CD8-positive, alpha-beta memory T cell (primary cell): ENCODE data around the gene FSTL5. TPM values are rescaled to one million over a fixed set of nuclear protein-coding genes. Genes with fewer than 3 reads are reported as not detected.

Experiments
- CTCF ChIA-PET: fragments of 350-600 bp; sonication (Branson Sonifier 250); formaldehyde crosslinking; loops from one replicate; lab custom pipeline; 2021; ENCODE audit warnings: antibody characterized with exemption; lab: Charles Lee
- POLR2A ChIA-PET: fragments of 350-600 bp; sonication (Branson Sonifier 250); formaldehyde crosslinking; loops from one replicate; lab custom pipeline; 2021; ENCODE audit warnings: antibody characterized with exemption; lab: Charles Lee
- DNase-seq, 5 donors: peaks; one replicate each; pipeline versions ENCODE4 v3.0.0 to v3.0.0-alpha.2; 2020 to 2022; ENCODE audit warnings: mixed read lengths in 1 of 5
- H3K27ac ChIP-seq: one replicate; pipeline ENCODE4 v1.7.0; 2013; ENCODE audit warnings: low read depth, mild to moderate bottlenecking, low read length, moderate library complexity
- H3K27me3 ChIP-seq: 2 replicates; pipeline ENCODE4 v1.7.0; 2013; ENCODE audit warnings: low read length, mild to moderate bottlenecking; ENCODE audit not compliant: insufficient read depth, poor library complexity, severe bottlenecking
- H3K36me3 ChIP-seq: 2 replicates; pipeline ENCODE4 v1.7.0; 2013; ENCODE audit warnings: mild to moderate bottlenecking, low read length, moderate library complexity; ENCODE audit not compliant: insufficient read depth
- H3K4me1 ChIP-seq: 2 replicates; pipeline ENCODE4 v1.7.0; 2013; ENCODE audit warnings: mild to moderate bottlenecking, low read length, moderate library complexity; ENCODE audit not compliant: insufficient read depth
- H3K4me3 ChIP-seq: 2 replicates; pipeline ENCODE4 v1.7.0; 2013; ENCODE audit warnings: mild to moderate bottlenecking, low read length
- H3K9me3 ChIP-seq: 2 replicates; pipeline ENCODE4 v1.7.0; 2013; ENCODE audit warnings: mild to moderate bottlenecking, low read length
- H3K27ac Mint-ChIP-seq, 8 donors: one replicate each; pipeline ENCODE4 v1.8.0; 2020 to 2021; ENCODE audit warnings: mixed read lengths in 8 of 8, mild to moderate bottlenecking in 6 of 8, inconsistent platforms in 3 of 8, moderate library complexity in 3 of 8
- H3K27me3 Mint-ChIP-seq, 2 donors: one replicate each; pipeline ENCODE4 v1.8.0; 2020 to 2021; ENCODE audit warnings: mixed read lengths in 2 of 2, mild to moderate bottlenecking in 1 of 2, moderate library complexity in 1 of 2
- H3K36me3 Mint-ChIP-seq, 3 donors: one replicate each; pipeline ENCODE4 v1.8.0; 2020 to 2021; ENCODE audit warnings: mixed read lengths in 3 of 3, inconsistent platforms in 1 of 3, mild to moderate bottlenecking in 1 of 3
- H3K4me1 Mint-ChIP-seq, 3 donors: one replicate each; pipeline ENCODE4 v1.8.0; 2020 to 2021; ENCODE audit warnings: mixed read lengths in 3 of 3, inconsistent platforms in 1 of 3, mild to moderate bottlenecking in 1 of 3
- H3K4me3 Mint-ChIP-seq, 7 donors: one replicate each; pipeline ENCODE4 v1.8.0; 2020 to 2021; ENCODE audit warnings: mixed read lengths in 7 of 7, mild to moderate bottlenecking in 6 of 7, moderate library complexity in 4 of 7, inconsistent platforms in 2 of 7
- H3K9me3 Mint-ChIP-seq, 5 donors: one replicate each; pipeline ENCODE4 v1.8.0; 2020 to 2022; ENCODE audit warnings: mixed read lengths in 5 of 5, mild to moderate bottlenecking in 3 of 5, moderate library complexity in 2 of 5, inconsistent platforms in 1 of 5
- polyA plus RNA-seq: library from polyadenylated mRNA; unstranded; fragments of 300-500 nt; fragmentation: Illumina TruSeq; gene quantifications from one replicate; pipeline ENCODE4 v1.2.3, GENCODE V29; 2021
- total RNA-seq, 2 experiments: library from RNA; stranded (reverse); gene quantifications; one replicate each; pipeline ENCODE4 v1.2.3, GENCODE V29; 2021

Gene FSTL5
- total and polyA plus RNA-seq, 3 experiments from 2014 or later: not detected

DNA sequence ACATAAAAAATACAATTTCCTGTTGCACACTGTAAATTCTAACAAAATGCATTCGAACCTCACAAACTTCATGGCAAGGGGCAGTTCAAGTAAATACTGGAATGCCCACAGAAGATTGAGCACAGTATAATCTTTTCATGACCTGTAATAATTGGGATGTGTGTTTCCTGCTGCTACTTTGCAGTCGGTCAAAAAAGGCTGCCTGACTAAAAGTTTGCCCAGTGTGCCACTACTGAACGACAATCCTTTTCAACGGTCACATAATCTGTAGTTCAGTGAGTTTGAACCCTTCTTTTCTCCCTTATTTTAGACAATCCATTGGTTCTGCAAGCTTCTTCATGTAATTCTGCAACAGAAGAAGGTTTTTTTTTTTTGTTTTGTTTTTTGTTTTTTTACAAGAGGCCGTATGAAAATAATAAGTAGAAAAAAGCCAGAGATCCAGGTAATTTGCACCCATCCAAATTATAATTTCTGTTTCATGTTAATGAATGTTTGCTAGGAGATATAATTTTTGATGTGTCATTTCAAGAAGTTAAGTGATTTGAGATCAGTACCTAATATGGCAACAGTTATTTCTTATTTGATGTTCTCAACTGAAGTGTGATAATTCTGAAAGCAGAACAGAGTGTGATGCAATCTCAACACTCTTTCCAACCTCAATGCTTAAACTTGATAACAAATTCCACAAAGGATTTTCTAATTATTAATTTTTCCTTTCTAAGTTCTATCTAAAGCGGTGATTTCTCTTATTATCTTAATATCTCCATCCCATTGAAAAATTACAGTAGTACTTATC lies 237.6 kb downstream of the FSTL5 start:
- H3K4me1 ChIP-seq: no peaks in the 10 kb centered on the region
- no peaks in the 10 kb centered on the region for H3K27me3 ChIP-seq
- ChIA-PET POLR2A (no interaction called here), CTCF (no interaction called here)
- DNase-seq: no peak
- Mint-ChIP-seq H3K27ac (no peak overlapping the region), H3K4me3 (no peak overlapping the region), H3K36me3 (no peaks in the 10 kb centered on the region), H3K4me1 (no peaks in the 10 kb centered on the region), H3K27me3 (no peaks in the 10 kb centered on the region), H3K9me3 (peaks cover 3 to 25% (median 6%) of the 10 kb centered on the region in 5 donors)
- H3K4me3 ChIP-seq: no peak overlapping the region
- H3K27ac ChIP-seq: no peak overlapping the region
- no peaks in the 10 kb centered on the region for H3K36me3 ChIP-seq
- no peaks in the 10 kb centered on the region for H3K9me3 ChIP-seq

DNA sequence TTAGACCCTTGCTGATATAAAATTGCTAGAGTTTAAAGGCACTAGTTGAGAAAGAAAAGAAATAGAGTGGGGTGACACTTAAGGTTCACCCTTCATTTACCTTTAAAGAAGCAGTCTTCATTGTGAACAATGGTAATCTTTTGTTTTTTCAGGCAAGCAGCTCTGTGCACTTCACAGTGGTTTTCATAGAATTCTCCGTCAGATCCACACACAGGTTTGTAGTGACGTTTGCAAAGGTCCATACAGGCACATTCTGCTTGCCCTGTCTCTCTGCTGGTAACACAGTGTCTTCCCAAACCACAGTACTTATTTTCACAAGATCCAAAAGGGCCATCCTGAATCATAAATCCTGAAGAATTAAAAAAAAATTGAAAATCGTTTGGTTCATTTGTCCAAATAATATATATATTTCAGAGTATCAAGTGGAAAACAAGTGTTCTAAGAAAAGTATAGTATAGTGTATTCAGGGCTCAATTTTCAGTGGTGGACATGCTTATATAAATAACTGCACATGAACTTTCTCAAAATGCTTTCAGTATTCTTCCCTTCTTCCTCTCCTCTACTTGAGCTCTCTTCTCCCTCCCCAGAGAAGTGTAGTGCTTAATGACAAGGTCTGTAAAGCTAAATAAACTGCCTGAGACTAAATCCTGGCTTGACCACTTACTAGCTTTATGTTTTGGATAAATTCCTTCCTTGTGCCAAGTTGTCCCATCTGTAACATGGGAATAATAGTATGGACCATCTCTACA lies 243.3 kb downstream of the FSTL5 start:
- ChIA-PET POLR2A (no interaction called here), CTCF (no interaction called here)
- Mint-ChIP-seq H3K27ac (no peak overlapping the region), H3K4me3 (no peak overlapping the region), H3K9me3 (peaks cover 0 to 15% (median 3%) of the 10 kb centered on the region in 5 donors), H3K4me1 (no peaks in the 10 kb centered on the region), H3K36me3 (no peaks in the 10 kb centered on the region), H3K27me3 (no peaks in the 10 kb centered on the region)
- Histone ChIP-seq H3K4me1 (no peaks in the 10 kb centered on the region), H3K27ac (no peak overlapping the region), H3K36me3 (no peaks in the 10 kb centered on the region), H3K4me3 (no peak overlapping the region), H3K27me3 (no peaks in the 10 kb centered on the region), H3K9me3 (no peaks in the 10 kb centered on the region)
- DNase-seq: no peak

DNA sequence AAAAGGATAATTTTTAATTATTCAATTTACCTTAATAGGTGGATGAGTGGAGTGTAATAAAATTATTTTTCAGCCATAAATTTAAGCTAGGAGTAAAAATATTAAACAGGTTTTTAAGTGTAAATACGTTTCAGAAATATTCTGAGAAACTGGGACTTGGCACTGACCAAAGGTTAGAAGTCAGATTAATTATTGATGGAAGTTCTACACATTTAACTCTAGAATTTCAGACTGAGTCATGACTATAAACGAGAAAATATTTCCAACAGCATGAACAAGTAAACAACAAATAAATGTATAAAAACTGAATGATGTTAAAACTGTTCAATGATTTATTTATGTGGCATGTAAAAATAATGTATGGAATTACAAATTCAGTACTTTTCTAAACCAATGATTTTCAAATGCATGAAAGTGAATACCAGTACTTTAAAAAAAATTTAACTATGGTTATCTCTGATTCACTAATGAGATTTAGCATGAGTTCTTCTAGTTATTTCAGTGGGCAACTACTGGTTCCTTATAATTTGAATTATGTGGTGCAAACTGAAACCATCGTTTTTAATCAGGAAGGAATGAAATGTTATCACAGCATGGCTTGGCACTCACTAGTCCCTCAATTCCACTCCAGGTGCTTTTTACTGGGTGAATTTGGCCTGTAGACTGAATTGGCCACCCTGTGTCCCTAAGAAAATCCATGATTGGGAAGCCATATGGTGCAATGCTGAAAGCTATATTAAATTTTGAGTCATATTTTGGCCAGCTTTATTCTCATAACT lies 244.2 kb downstream of the FSTL5 start:
- no peaks in the 10 kb centered on the region for H3K9me3 ChIP-seq
- no peaks in the 10 kb centered on the region for H3K4me1 ChIP-seq
- Mint-ChIP-seq H3K4me3 (no peak overlapping the region), H3K27me3 (no peaks in the 10 kb centered on the region), H3K27ac (no peak overlapping the region), H3K9me3 (peaks cover 0 to 15% (median 3%) of the 10 kb centered on the region in 5 donors), H3K36me3 (no peaks in the 10 kb centered on the region), H3K4me1 (no peaks in the 10 kb centered on the region)
- ChIA-PET CTCF (no interaction called here), POLR2A (no interaction called here)
- H3K27ac ChIP-seq: no peak overlapping the region
- no peak overlapping the region for H3K4me3 ChIP-seq
- DNase-seq: no peak
- no peaks in the 10 kb centered on the region for H3K27me3 ChIP-seq
- H3K36me3 ChIP-seq: no peaks in the 10 kb centered on the region

DNA sequence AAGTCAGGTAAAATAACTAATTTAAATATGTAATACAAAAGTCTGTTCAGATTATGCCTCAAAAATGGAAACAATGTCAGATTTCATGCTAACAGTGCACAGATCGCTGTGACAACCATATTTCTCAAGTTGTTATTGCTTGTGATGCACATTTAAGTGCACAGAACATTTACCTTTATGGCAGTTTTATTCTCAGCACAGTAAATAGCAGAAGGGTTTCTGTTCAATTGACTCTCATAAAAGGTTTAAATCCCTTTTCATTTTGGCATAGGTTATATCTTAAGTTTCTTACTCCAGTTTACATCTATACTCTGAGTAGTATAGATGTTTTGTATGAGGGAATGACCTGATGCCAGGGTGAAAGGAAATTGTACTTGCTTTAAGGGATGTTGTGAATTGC lies 247.8 kb downstream of the FSTL5 start:
- no peaks in the 10 kb centered on the region for H3K27me3 ChIP-seq
- no peak for DNase-seq
- H3K36me3 ChIP-seq: no peaks in the 10 kb centered on the region
- H3K27me3 Mint-ChIP-seq: no peaks in the 10 kb centered on the region
- no peak overlapping the region for H3K4me3 Mint-ChIP-seq
- H3K9me3 ChIP-seq: no peaks in the 10 kb centered on the region
- H3K4me1 ChIP-seq: no peaks in the 10 kb centered on the region
- H3K36me3 Mint-ChIP-seq: no peaks in the 10 kb centered on the region
- H3K4me3 ChIP-seq: no peak overlapping the region
- CTCF ChIA-PET: no interaction called here
- H3K27ac ChIP-seq: no peak overlapping the region
- no peaks in the 10 kb centered on the region for H3K4me1 Mint-ChIP-seq
- POLR2A ChIA-PET: no interaction called here
- no peak overlapping the region for H3K27ac Mint-ChIP-seq
- peaks cover 0 to 12% (median 10%) of the 10 kb centered on the region in 5 donors for H3K9me3 Mint-ChIP-seq

DNA sequence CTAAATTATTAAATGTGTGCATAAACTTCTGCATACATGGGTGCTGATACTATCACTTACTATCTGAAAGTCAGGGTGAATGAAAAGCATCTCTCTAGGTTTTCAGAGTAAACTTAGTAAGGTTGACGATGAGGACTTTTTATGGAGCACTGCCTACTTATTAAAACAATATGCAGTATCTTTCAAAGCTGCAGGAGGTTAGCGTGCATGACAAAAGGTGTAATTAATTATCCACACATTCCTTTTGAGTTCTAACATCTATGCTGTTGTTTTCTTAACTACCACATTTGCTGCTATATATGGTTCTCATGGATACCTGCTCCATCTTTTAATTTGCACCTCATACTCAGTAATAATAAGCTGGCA lies 256.2 kb downstream of the FSTL5 start:
- POLR2A ChIA-PET: no interaction called here
- Histone ChIP-seq H3K27ac (no peak overlapping the region), H3K27me3 (no peaks in the 10 kb centered on the region), H3K4me3 (no peak overlapping the region), H3K9me3 (no peaks in the 10 kb centered on the region), H3K4me1 (no peaks in the 10 kb centered on the region), H3K36me3 (no peaks in the 10 kb centered on the region)
- Mint-ChIP-seq H3K4me3 (no peak overlapping the region), H3K9me3 (peaks cover 0 to 16% (median 10%) of the 10 kb centered on the region in 5 donors), H3K27ac (no peak overlapping the region), H3K27me3 (no peaks in the 10 kb centered on the region), H3K4me1 (no peaks in the 10 kb centered on the region), H3K36me3 (no peaks in the 10 kb centered on the region)
- DNase-seq: no peak
- CTCF ChIA-PET: no interaction called here

DNA sequence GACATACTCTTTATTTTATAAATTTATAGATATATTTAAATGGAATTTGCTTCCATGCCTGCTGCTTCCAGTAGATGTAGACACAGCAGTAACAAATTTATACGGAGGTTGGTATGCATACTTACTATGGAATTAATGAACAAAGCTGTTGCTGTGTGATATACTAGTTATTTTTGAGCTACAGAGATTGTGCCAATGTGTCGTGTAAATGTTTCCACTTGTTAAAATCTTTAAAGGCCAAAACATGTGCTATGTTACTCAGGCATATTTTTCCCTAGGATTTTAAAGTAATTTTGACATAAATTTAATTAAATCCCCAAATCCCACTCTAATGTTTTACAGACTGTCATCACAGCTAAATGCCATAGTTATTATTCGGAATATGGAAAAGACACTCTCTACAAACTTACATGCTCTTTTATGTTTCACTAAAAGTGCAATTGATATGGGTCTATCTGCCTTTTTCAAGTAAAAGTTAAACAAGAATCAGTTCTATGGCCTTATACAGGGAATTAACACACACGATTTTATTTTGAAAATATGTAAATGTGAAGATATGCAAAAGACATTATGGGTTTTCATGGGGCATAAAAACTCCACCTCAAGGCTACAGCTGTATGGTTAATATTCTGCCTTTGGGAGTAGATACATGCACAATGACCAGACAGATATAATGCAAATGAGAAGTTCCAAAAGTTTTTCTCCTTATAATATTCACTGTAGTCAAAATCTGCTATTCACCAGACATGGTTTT lies 256.8 kb downstream of the FSTL5 start:
- POLR2A ChIA-PET: no interaction called here
- no peak overlapping the region for H3K27ac Mint-ChIP-seq
- CTCF ChIA-PET: no interaction called here
- H3K27me3 ChIP-seq: no peaks in the 10 kb centered on the region
- H3K27me3 Mint-ChIP-seq: no peaks in the 10 kb centered on the region
- no peaks in the 10 kb centered on the region for H3K4me1 ChIP-seq
- H3K36me3 ChIP-seq: no peaks in the 10 kb centered on the region
- no peak overlapping the region for H3K27ac ChIP-seq
- H3K4me1 Mint-ChIP-seq: no peaks in the 10 kb centered on the region
- H3K4me3 ChIP-seq: no peak overlapping the region
- no peak for DNase-seq
- H3K4me3 Mint-ChIP-seq: no peak overlapping the region
- no peaks in the 10 kb centered on the region for H3K9me3 ChIP-seq
- no peaks in the 10 kb centered on the region for H3K36me3 Mint-ChIP-seq
- H3K9me3 Mint-ChIP-seq: peaks cover 0 to 15% (median 6%) of the 10 kb centered on the region in 5 donors

DNA sequence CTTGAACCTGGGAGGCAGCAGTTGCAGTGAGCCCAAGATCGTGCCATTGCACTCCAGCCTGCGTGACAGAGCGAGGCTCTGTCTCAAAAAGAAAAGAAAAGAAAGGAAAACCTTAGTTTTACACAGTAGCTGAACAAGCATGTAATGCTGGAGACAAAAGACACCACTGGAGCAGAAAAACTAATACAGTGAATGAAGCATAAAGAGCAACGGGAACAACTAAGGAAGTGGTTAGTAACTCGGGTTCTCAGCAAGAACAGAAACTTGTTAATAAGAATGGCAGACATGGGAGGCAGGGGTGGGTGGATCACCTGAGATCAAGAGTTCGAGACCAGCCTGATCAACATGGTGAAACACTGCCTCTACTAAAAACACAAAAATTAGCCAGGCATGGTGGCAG lies 263.7 kb downstream of the FSTL5 start:
- DNase-seq: no peak
- Mint-ChIP-seq H3K27me3 (no peaks in the 10 kb centered on the region), H3K4me1 (no peaks in the 10 kb centered on the region), H3K27ac (no peak overlapping the region), H3K4me3 (no peak overlapping the region), H3K9me3 (peaks cover 5 to 13% (median 9%) of the 10 kb centered on the region in 5 donors), H3K36me3 (no peaks in the 10 kb centered on the region)
- ChIA-PET POLR2A (no interaction called here), CTCF (no interaction called here)
- Histone ChIP-seq H3K9me3 (peaks cover 5% of the 10 kb centered on the region), H3K27ac (no peak overlapping the region), H3K36me3 (no peaks in the 10 kb centered on the region), H3K4me3 (no peak overlapping the region), H3K27me3 (no peaks in the 10 kb centered on the region), H3K4me1 (no peaks in the 10 kb centered on the region)
